ENCODE results near the gene GRPR.

Gene GRPR

GRCh38 chrX:16087076-16087475 is 36.3 kb upstream of the GRPR start:
- H2BK15ac ChIP-seq (replicated peaks; ENCODE audit: low read depth), result no peak overlapping the region
- no peak overlapping the region for H3K56ac ChIP-seq (ENCODE audit: low read length)
- H3K36me3 ChIP-seq (ENCODE audit: control insufficient read depth, insufficient read depth, low read length), result no peaks in the 10 kb centered on the region
- no peak overlapping the region for H4K5ac ChIP-seq (ENCODE audit: low read length)
- no peak overlapping the region for H3K4me2 ChIP-seq (ENCODE audit: low read length)
- H3K4me3 ChIP-seq (ENCODE audit: low read length), result no peak overlapping the region
- no peak overlapping the region for H2BK120ac ChIP-seq (ENCODE audit: low read depth, low read length)
- DNase-seq, result no peak
- peak overlapping the region; percentile 28 for H4K8ac ChIP-seq (ENCODE audit: low read depth, low read length)
- H3K4me1 ChIP-seq (ENCODE audit: control insufficient read depth, low read depth, low read length), result no peaks in the 10 kb centered on the region
- H3K79me2 ChIP-seq (ENCODE audit: control insufficient read depth, insufficient read depth, low read length), result no peaks in the 10 kb centered on the region
- H2AK5ac ChIP-seq (ENCODE audit: low read length), result no peak overlapping the region
- no CpG with 5 or more reads among the region's 3 CpGs for WGBS (ENCODE audit: extremely low coverage, insufficient coverage, low lambda C conversion rate)
- no peak overlapping the region for H3K18ac ChIP-seq (ENCODE audit: low read length)
- H3K4ac ChIP-seq (ENCODE audit: low read depth, low read length), result no peak overlapping the region
- H2BK5ac ChIP-seq (ENCODE audit: low read length), result no peak overlapping the region
- H3K27ac ChIP-seq (ENCODE audit: low read depth, low read length), result no peak overlapping the region
- H3K9ac ChIP-seq (ENCODE audit: low read length), result no peak overlapping the region
- H3K23ac ChIP-seq (ENCODE audit: low read length), result no peak overlapping the region
- H3K79me1 ChIP-seq (ENCODE audit: low read length), result no peaks in the 10 kb centered on the region
- H3K27me3 ChIP-seq (ENCODE audit: insufficient read depth, low read length, poor library complexity), result no peaks in the 10 kb centered on the region

- no peaks in the 10 kb centered on the region for H3K4me1 ChIP-seq (ENCODE audit: control insufficient read depth, low read depth, low read length)
- H3K4ac ChIP-seq (ENCODE audit: low read depth, low read length), result no peak overlapping the region
- no peak overlapping the region for H3K56ac ChIP-seq (ENCODE audit: low read length)
- H3K23ac ChIP-seq (ENCODE audit: low read length), result no peak overlapping the region
- H3K36me3 ChIP-seq (ENCODE audit: control insufficient read depth, insufficient read depth, low read length), result no peaks in the 10 kb centered on the region
- H3K4me2 ChIP-seq (ENCODE audit: low read length), result no peak overlapping the region
- H3K18ac ChIP-seq (ENCODE audit: low read length), result no peak overlapping the region
- H2BK120ac ChIP-seq (ENCODE audit: low read depth, low read length), result no peak overlapping the region
- no peak overlapping the region for H3K27ac ChIP-seq (ENCODE audit: low read depth, low read length)
- DNase-seq, result no peak
- no peak overlapping the region for H2BK15ac ChIP-seq (replicated peaks; ENCODE audit: low read depth)
- no peak overlapping the region for H2BK5ac ChIP-seq (ENCODE audit: low read length)
- no peaks in the 10 kb centered on the region for H3K27me3 ChIP-seq (ENCODE audit: insufficient read depth, low read length, poor library complexity)
- H3K79me1 ChIP-seq (ENCODE audit: low read length), result no peaks in the 10 kb centered on the region
- no peaks in the 10 kb centered on the region for H3K79me2 ChIP-seq (ENCODE audit: control insufficient read depth, insufficient read depth, low read length)
- H2AK5ac ChIP-seq (ENCODE audit: low read length), result no peak overlapping the region
- no peak overlapping the region for H3K9ac ChIP-seq (ENCODE audit: low read length)
- H4K5ac ChIP-seq (ENCODE audit: low read length), result no peak overlapping the region
- H3K4me3 ChIP-seq (ENCODE audit: low read length), result no peak overlapping the region
- no peak overlapping the region for H4K8ac ChIP-seq (ENCODE audit: low read depth, low read length)
Measured at GRCh38 chrX:16089086-16089485, 34.3 kb upstream of the GRPR start.

GRCh38 chrX:16096141-16096540 is 27.2 kb upstream of the GRPR start:
- no peak overlapping the region for H4K5ac ChIP-seq (ENCODE audit: low read length)
- H3K56ac ChIP-seq (ENCODE audit: low read length), result peak overlapping the region; percentile 42
- WGBS (ENCODE audit: extremely low coverage, insufficient coverage, low lambda C conversion rate), result no CpG with 5 or more reads among the region's 3 CpGs
- no peaks in the 10 kb centered on the region for H3K27me3 ChIP-seq (ENCODE audit: insufficient read depth, low read length, poor library complexity)
- no peak overlapping the region for H2BK5ac ChIP-seq (ENCODE audit: low read length)
- no peak overlapping the region for H3K4me3 ChIP-seq (ENCODE audit: low read length)
- no peak overlapping the region for H3K23ac ChIP-seq (ENCODE audit: low read length)
- H2AK5ac ChIP-seq (ENCODE audit: low read length), result no peak overlapping the region
- H2BK120ac ChIP-seq (ENCODE audit: low read depth, low read length), result no peak overlapping the region
- H3K4ac ChIP-seq (ENCODE audit: low read depth, low read length), result no peak overlapping the region
- H3K27ac ChIP-seq (ENCODE audit: low read depth, low read length), result no peak overlapping the region
- DNase-seq, result peak; percentile 21
- H3K79me1 ChIP-seq (ENCODE audit: low read length), result no peaks in the 10 kb centered on the region
- no peak overlapping the region for H3K18ac ChIP-seq (ENCODE audit: low read length)
- no peaks in the 10 kb centered on the region for H3K36me3 ChIP-seq (ENCODE audit: control insufficient read depth, insufficient read depth, low read length)
- H4K8ac ChIP-seq (ENCODE audit: low read depth, low read length), result no peak overlapping the region
- H3K4me1 ChIP-seq (ENCODE audit: control insufficient read depth, low read depth, low read length), result no peaks in the 10 kb centered on the region
- no peak overlapping the region for H2BK15ac ChIP-seq (replicated peaks; ENCODE audit: low read depth)
- no peak overlapping the region for H3K9ac ChIP-seq (ENCODE audit: low read length)
- no peak overlapping the region for H3K4me2 ChIP-seq (ENCODE audit: low read length)
- no peaks in the 10 kb centered on the region for H3K79me2 ChIP-seq (ENCODE audit: control insufficient read depth, insufficient read depth, low read length)

- Histone ChIP-seq H4K5ac (ENCODE audit: low read length) (no peak overlapping the region), H3K4ac (ENCODE audit: low read depth, low read length) (no peak overlapping the region), H4K8ac (ENCODE audit: low read depth, low read length) (no peak overlapping the region), H3K4me2 (ENCODE audit: low read length) (no peak overlapping the region), H2BK5ac (ENCODE audit: low read length) (no peak overlapping the region), H3K27me3 (ENCODE audit: insufficient read depth, low read length, poor library complexity) (no peaks in the 10 kb centered on the region), H3K18ac (ENCODE audit: low read length) (no peak overlapping the region), H3K4me1 (ENCODE audit: control insufficient read depth, low read depth, low read length) (no peaks in the 10 kb centered on the region), H3K36me3 (ENCODE audit: control insufficient read depth, insufficient read depth, low read length) (no peaks in the 10 kb centered on the region), H3K27ac (ENCODE audit: low read depth, low read length) (no peak overlapping the region), H3K79me2 (ENCODE audit: control insufficient read depth, insufficient read depth, low read length) (no peaks in the 10 kb centered on the region), H3K23ac (ENCODE audit: low read length) (no peak overlapping the region), H3K56ac (ENCODE audit: low read length) (no peak overlapping the region), H2BK120ac (ENCODE audit: low read depth, low read length) (no peak overlapping the region), H2AK5ac (ENCODE audit: low read length) (no peak overlapping the region), H3K4me3 (ENCODE audit: low read length) (no peak overlapping the region), H3K79me1 (ENCODE audit: low read length) (no peaks in the 10 kb centered on the region), H3K9ac (ENCODE audit: low read length) (no peak overlapping the region), H2BK15ac (replicated peaks; ENCODE audit: low read depth) (no peak overlapping the region)
- peak; percentile 61 for DNase-seq
- WGBS (ENCODE audit: extremely low coverage, insufficient coverage, low lambda C conversion rate), result no CpG with 5 or more reads among the region's 4 CpGs
Measured at GRCh38 chrX:16100673-16101072, 22.7 kb upstream of the GRPR start.

GRCh38 chrX:16101581-16101980 is 21.8 kb upstream of the GRPR start:
- H3K9ac ChIP-seq (ENCODE audit: low read length), result no peak overlapping the region
- no peaks in the 10 kb centered on the region for H3K36me3 ChIP-seq (ENCODE audit: control insufficient read depth, insufficient read depth, low read length)
- no peak overlapping the region for H2BK5ac ChIP-seq (ENCODE audit: low read length)
- no peak overlapping the region for H3K23ac ChIP-seq (ENCODE audit: low read length)
- H3K4me1 ChIP-seq (ENCODE audit: control insufficient read depth, low read depth, low read length), result no peaks in the 10 kb centered on the region
- no peak overlapping the region for H2BK120ac ChIP-seq (ENCODE audit: low read depth, low read length)
- H3K79me1 ChIP-seq (ENCODE audit: low read length), result no peaks in the 10 kb centered on the region
- no peak overlapping the region for H2AK5ac ChIP-seq (ENCODE audit: low read length)
- no peak overlapping the region for H3K18ac ChIP-seq (ENCODE audit: low read length)
- H3K79me2 ChIP-seq (ENCODE audit: control insufficient read depth, insufficient read depth, low read length), result no peaks in the 10 kb centered on the region
- H4K8ac ChIP-seq (ENCODE audit: low read depth, low read length), result no peak overlapping the region
- H4K5ac ChIP-seq (ENCODE audit: low read length), result no peak overlapping the region
- no peaks in the 10 kb centered on the region for H3K27me3 ChIP-seq (ENCODE audit: insufficient read depth, low read length, poor library complexity)
- H3K56ac ChIP-seq (ENCODE audit: low read length), result no peak overlapping the region
- no peak overlapping the region for H3K4me3 ChIP-seq (ENCODE audit: low read length)
- WGBS (ENCODE audit: extremely low coverage, insufficient coverage, low lambda C conversion rate), result no CpG with 5 or more reads among the region's 2 CpGs
- no peak overlapping the region for H3K4ac ChIP-seq (ENCODE audit: low read depth, low read length)
- no peak overlapping the region for H2BK15ac ChIP-seq (replicated peaks; ENCODE audit: low read depth)
- peak; percentile 57 for DNase-seq
- no peak overlapping the region for H3K27ac ChIP-seq (ENCODE audit: low read depth, low read length)
- no peak overlapping the region for H3K4me2 ChIP-seq (ENCODE audit: low read length)

GRCh38 chrX:16103625-16104024 is 19.7 kb upstream of the GRPR start:
- no CpG with 5 or more reads among the region's 4 CpGs for WGBS (ENCODE audit: extremely low coverage, insufficient coverage, low lambda C conversion rate)
- no peak overlapping the region for H3K4ac ChIP-seq (ENCODE audit: low read depth, low read length)

More at GRCh38 chrX:16103625-16104024, 19.7 kb upstream of the GRPR start:
- Histone ChIP-seq H2BK5ac (ENCODE audit: low read length) (no peak overlapping the region), H3K18ac (ENCODE audit: low read length) (peak overlapping the region; percentile 80), H3K79me2 (ENCODE audit: control insufficient read depth, insufficient read depth, low read length) (no peaks in the 10 kb centered on the region), H2BK120ac (ENCODE audit: low read depth, low read length) (peak overlapping the region; percentile 45), H3K27me3 (ENCODE audit: insufficient read depth, low read length, poor library complexity) (no peaks in the 10 kb centered on the region), H2AK5ac (ENCODE audit: low read length) (no peak overlapping the region), H3K79me1 (ENCODE audit: low read length) (no peaks in the 10 kb centered on the region), H3K9ac (ENCODE audit: low read length) (no peak overlapping the region), H4K5ac (ENCODE audit: low read length) (no peak overlapping the region), H3K4me3 (ENCODE audit: low read length) (no peak overlapping the region), H3K56ac (ENCODE audit: low read length) (no peak overlapping the region), H4K8ac (ENCODE audit: low read depth, low read length) (no peak overlapping the region), H3K27ac (ENCODE audit: low read depth, low read length) (no peak overlapping the region), H2BK15ac (replicated peaks; ENCODE audit: low read depth) (no peak overlapping the region), H3K4me1 (ENCODE audit: control insufficient read depth, low read depth, low read length) (no peaks in the 10 kb centered on the region), H3K4me2 (ENCODE audit: low read length) (no peak overlapping the region), H3K36me3 (ENCODE audit: control insufficient read depth, insufficient read depth, low read length) (no peaks in the 10 kb centered on the region), H3K23ac (ENCODE audit: low read length) (no peak overlapping the region)
- DNase-seq, result no peak

Data from mesendoderm (in vitro differentiated cells).